HG03039 (cell line): Measurements from ENCODE around the gene ZBED4.
A peak's percentile ranks its signal among the peaks of the same experiment; 100 is the strongest.

ENCODE experiments used
- ATAC-seq: cut with Tn5 transposase; IDR thresholded peaks from one replicate; pipeline ENCODE4 v1.9.1; 2021; ENCODE audit warnings: mild to moderate bottlenecking, moderate library complexity; ENCODE audit not compliant: unreplicated experiment

The ZBED4 gene

DNA sequence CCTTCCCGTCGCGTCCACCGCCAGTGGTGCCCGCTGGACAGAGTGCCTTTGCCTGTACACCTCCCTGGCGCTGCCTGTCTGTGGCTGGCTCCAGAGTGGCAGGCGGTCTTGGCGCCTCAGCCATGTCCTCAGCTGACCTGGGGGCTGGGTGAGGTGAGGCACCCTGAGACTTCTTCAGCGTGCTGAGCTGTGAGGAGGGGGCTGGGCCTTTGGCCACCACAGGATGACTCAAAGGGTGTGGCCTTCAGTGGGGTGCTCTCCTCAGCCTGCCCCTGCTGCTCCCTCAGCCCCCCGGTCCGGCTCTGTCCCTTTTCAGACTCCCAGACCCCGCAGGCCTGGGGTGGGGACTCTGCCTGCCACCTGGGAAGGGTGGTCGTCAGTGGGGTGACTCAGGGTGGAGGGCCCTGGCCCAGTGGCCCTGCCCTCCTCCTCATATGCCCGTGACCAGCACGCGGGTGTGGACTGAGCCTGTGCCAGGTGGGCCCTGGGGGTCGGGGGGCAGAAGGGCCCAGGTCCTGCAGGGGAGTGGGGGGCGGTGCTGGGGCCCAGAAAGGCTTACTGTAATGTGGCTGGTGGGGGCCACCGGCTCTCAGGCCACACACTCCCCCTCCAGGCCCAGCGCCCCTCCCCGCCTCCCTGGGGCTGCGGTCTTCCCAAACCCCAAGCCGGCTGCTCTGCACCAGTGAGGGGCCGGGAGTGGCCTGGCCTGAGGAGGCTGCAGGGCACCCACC lies 80.7 kb downstream of the ZBED4 start:
- ATAC-seq: no peak

DNA sequence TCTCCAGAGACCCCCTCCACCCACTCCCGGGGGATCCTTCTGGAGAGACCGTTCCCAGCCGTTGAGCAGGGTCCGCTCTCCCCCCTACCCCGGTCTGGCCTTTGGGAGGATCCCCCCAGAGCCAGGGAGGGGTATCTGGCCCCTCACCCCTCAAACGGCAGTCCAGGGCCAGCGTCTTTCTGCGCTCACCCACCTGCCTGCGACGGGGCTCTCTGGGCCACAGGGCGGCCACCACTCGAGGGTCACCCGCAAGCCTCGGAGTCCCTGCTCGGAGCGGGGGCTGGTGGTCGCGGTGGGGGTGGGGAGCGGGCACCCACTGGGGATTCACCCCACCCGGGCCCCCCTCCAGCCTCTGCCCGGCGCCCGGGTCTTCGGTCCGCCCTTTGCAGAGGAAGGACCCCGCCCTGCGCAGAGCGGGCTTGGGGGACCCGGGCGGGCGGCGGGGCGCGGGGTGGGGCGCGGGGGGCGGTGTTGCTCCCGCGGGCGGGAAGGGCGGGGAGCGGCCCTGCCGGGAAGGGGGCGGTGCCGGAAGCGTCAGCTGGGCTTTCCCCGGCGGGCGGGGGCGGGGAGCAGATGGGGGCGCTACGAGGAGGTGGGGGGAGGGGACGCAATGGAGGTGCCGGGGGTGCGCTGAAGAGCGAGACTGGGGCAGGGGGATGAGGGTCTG lies 81.4 kb downstream of the ZBED4 start:
- ATAC-seq: no peak

DNA sequence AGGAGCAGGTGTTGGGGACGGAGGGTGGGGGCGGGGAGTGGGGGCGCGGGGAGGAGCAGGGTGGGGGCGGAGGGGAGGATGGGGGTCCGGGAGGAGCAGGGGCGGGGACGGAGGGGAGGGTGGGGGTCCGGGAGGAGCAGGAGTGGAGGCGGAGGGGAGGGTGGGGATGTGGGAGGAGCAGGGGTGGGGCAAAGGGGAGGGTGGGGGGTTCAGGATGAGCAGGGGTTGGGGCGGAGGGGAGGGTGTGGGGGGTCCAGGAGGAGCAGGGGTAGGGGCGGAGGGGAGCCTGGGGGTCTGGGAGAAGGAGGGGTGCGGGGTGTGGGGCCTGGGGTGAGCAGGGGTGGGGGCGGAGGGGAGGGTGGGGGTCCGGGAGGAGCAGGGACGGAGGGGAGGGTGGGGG lies 81.9 kb downstream of the ZBED4 start:
- no peak for ATAC-seq

DNA sequence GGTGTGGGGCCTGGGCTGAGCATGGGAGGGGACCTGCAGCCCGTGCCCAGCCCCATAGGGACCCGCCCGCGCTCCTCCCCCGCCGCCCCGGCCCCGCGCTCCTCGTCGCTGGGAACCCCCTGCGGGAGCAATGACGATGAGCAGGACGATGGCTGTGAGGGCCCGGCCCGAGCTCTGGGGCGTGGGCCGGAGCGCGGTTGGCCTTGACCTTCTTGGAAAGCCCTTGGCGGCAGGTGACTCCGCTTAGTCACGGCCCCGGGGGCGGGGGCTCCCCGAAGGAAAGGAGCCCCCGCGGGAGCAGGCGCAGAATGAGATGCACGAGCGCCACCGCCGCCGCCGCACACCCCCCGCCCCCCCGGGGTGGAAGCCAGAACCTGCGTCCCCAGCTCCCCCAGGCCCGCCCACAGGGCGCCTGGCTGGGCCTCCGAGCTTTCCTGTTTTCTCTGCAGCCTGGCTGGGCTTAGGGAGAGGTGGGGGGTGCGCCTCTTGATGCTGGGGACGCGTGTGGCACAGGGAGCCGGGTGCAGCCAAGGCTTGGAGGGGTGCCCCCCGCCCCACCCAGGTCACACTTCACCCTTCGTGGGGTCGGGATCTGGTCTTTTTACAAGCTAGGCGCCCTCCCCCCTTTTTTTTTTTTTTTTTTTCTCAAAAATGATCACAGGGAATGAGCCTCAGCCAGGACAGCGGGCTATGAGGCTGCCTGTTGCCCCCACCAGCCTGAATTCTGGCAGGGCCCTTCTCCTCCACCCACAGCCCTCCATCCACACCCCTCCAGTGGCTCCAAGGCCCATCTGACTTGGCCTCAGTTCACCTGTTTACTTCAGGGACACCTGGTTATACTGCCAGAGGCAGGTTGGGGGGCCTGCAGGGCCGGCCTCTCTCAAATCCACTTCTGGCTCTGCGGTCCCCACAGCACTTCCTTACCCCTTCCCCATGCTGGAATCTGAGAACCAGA lies 82.7 kb downstream of the ZBED4 start:
- peak; percentile 49 for ATAC-seq

DNA sequence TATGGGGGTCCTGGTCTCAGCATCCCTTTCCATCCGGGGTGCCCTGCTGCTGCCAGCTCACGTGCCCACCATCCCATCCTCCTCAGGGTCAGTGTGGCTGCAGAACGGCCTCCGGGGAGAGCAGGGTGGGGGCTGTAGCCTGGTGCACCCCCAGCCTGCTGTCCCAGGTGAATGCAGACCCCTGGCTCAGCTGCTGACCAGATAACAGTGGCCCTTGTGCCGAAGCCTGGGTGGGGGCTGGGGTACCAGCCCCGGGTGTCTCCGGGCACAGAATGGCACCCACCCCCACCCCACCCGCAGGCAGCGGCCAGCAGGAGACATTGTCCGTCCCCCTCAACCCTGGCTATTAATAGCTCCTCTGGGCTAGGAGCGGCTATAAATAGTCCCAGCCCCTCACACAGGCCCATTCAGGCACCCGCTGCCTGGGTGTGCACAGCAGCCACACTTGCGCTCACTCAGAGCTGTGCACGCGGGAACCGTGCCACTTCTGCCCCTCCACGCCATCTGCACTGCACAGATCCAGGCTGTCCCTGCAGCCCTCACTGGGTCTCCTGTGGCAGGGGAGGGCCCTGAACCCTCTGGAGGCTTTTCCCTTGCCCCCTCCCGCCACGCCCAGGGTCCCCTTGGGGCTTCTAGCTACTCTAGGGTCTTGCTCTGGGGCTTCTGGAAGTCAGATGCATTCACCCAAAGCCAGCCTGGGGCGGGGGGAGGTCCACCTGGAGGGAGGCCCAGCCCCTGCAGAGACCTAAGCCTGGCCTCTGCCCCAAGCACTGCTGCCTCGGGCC lies 83.5 kb downstream of the ZBED4 start:
- no peak for ATAC-seq

DNA sequence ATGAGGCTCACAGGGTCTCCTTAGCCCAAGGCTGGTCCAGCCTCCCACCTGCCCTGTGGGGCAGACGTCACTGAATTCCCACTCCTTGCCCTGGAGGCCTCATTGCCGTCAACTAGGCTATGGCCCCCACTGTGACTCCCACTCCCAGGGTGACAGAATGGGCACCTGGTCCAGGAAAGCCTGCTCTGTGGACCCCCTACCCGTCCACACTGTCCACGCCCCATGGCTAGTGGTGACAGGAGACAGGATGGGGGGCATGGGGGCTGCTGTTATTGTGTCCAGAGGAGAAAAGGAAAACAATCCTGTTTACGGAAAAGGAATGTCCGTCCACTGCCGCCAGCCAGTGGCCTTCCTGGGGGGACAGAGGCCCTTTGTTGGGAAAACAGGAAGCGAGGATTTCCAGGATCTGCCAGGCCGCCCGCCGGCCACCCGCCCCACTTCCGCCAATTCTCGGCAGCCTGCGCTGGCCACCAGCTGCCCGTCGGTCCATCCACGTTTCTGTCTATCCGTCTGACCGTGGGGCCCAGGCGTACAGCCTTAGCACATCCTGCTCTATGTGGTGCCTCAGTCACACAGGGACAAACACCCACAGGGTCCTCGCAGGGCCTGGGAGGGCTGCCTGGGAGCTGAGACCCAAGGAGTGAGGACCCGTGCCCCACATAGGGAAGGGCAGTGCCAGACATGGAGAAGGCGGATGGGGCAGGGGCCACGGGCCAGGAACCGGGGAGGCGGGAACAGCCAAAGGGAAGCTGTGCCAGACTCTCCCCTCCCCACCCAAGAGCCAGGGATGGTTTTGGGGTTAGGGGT lies 84.3 kb downstream of the ZBED4 start:
- no peak for ATAC-seq

DNA sequence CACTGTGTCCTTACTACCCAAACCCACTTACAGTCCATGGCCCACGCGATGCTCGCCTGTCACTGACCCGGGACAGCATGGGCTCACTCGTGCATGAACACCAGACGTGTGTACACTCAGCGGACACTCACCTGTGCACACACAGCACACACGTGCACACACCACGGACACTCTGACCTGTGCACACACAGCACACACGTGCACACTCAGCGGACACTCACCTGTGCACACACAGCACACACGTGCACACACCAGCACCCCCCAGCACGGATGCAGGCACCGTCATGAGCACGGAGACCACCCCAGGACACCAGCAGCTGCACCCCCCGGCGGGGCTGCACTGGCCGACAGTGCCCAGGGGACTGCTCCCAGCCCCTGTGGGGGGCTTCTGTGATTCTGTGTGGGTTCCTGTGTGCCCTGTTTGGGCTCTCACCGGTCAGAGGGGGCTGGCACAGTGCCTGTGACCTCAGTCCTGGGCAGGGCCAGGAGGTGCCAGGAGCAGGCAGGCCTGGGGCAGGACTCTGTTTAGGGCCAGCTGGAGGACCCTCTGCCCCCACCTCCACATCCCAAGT lies 85.0 kb downstream of the ZBED4 start:
- ATAC-seq: no peak
